GM21825 (cell line): Measurements from ENCODE around the gene OTUD7B.
"Not testable (repeated sequence)": the region's sequence is repeated elsewhere in the genome, so short reads cannot be mapped to it uniquely, and the experiment has no call there.

ENCODE experiments used
- ATAC-seq: cut with Tn5 transposase; IDR thresholded peaks from one replicate; pipeline ENCODE4 v1.9.1; 2021; ENCODE audit warnings: mild to moderate bottlenecking, moderate library complexity; ENCODE audit not compliant: unreplicated experiment

The OTUD7B gene

GRCh38 chr1:149957548-149957947 lies 53.0 kb downstream of the OTUD7B start:
- ATAC-seq: not testable (repeated sequence)

- ATAC-seq: no peak
Observed at GRCh38 chr1:149949911-149950310, 60.6 kb downstream of the OTUD7B start.

- ATAC-seq: no peak
Observed at GRCh38 chr1:149945206-149945605, 65.3 kb downstream of the OTUD7B start.

GRCh38 chr1:149942885-149943284 lies 67.6 kb downstream of the OTUD7B start:
- no peak for ATAC-seq

GRCh38 chr1:149942207-149942606 lies 68.3 kb downstream of the OTUD7B start:
- no peak for ATAC-seq

- ATAC-seq: no peak
Observed at GRCh38 chr1:149940427-149940826, 70.1 kb downstream of the OTUD7B start.

GRCh38 chr1:149938668-149939003 lies 71.9 kb downstream of the OTUD7B start:
- ATAC-seq: not testable (repeated sequence)

- ATAC-seq: no peak
Observed at GRCh38 chr1:149937759-149938158, 72.8 kb downstream of the OTUD7B start.

- ATAC-seq: no peak
Observed at GRCh38 chr1:149936992-149937705, 73.4 kb downstream of the OTUD7B start.

GRCh38 chr1:149936170-149936991 lies 74.1 kb downstream of the OTUD7B start, which contains the start of gene MTMR11:
MTMR11 (minus strand) TSS chr1:149936879; CDS start chr1:149936647, 232 bp downstream.
- ATAC-seq: no peak

- no peak for ATAC-seq
Observed at GRCh38 chr1:149934356-149934755, 76.2 kb downstream of the OTUD7B start.

GRCh38 chr1:149933208-149933607 lies 77.3 kb downstream of the OTUD7B start:
- ATAC-seq: no peak

GRCh38 chr1:149932474-149932873 lies 78.1 kb downstream of the OTUD7B start:
- no peak for ATAC-seq

- no peak for ATAC-seq
Observed at GRCh38 chr1:149931212-149931790, 79.2 kb downstream of the OTUD7B start.

GRCh38 chr1:149929856-149930255 lies 80.7 kb downstream of the OTUD7B start:
- no peak for ATAC-seq

GRCh38 chr1:149928401-149928724 lies 82.2 kb downstream of the OTUD7B start:
- ATAC-seq: no peak

- ATAC-seq: peak; percentile 93
Observed at GRCh38 chr1:149927563-149928400, 82.7 kb downstream of the OTUD7B start, which contains the start of gene SF3B4. SF3B4 (minus strand) TSS chr1:149927803; CDS start chr1:149927759, 44 bp downstream.

- no peak for ATAC-seq
Observed at GRCh38 chr1:149927056-149927562, 83.4 kb downstream of the OTUD7B start.

GRCh38 chr1:149926296-149926695 lies 84.2 kb downstream of the OTUD7B start:
- ATAC-seq: no peak

GRCh38 chr1:149925751-149926150 lies 84.8 kb downstream of the OTUD7B start:
- no peak for ATAC-seq

GRCh38 chr1:149925345-149925744 lies 85.2 kb downstream of the OTUD7B start:
- ATAC-seq: no peak
